Skin epidermis (tissue), 12 donors: ENCODE results near the gene ESR2.

Experiments used
- H3K27ac ChIP-seq, 21 experiments: fragments of 200-600 bp; sonication (generic) in 11 of 21; one replicate each; pipeline ENCODE4 v1.5.0; 2020; ENCODE audit warnings: mild to moderate bottlenecking in 3 of 21, inconsistent platforms in 2 of 21, moderate library complexity in 2 of 21
- H3K4me3 ChIP-seq, 7 experiments: fragments of 200-600 bp; sonication (generic) in 2 of 7; one replicate each; pipeline ENCODE4 v1.5.0; 2020; ENCODE audit warnings: inconsistent platforms in 2 of 7, mild to moderate bottlenecking in 2 of 7, moderate library complexity in 1 of 7

Gene ESR2

DNA sequence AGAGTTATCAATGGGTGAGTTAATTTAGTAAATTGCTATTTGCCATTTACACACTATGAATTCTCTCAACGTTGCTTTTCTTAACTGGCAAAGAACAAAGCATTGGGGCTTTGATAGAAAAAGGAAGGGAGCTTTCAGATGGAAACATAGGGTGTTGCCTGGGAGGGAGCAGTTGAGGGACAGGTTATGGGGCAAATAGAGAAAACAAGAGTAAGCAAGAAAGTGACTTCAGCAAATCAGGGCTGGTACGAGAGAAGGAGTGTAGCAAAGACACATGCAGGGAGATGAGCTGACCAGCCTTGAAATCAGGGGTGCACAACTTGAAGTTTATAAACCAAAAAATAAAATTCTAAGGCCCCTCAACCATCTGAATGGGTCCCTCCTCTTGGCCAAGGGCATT, 15.7 kb downstream of the ESR2 start:
- no peak overlapping the region for H3K4me3 ChIP-seq
- H3K27ac ChIP-seq: no peak overlapping the region

DNA sequence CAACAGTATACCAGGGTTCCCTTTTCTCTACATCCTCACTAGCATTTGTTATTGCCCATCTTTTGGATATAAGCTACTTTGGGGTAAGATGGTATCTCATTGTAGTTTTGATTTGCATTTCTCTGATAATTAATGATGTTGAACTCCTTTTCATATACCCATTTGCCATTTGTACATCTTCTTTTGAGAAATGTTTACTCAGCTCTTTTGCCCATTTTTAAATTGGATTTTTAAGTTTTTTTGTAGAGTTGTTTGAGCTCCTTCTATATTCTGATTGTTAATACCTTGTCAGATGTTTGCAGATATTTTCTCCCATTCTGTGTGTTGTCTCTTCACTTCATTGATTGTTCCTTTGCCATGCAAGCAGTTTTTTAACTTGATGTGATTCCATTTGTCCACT, 22.2 kb downstream of the ESR2 start:
- H3K27ac ChIP-seq: no peak overlapping the region
- no peak overlapping the region for H3K4me3 ChIP-seq

DNA sequence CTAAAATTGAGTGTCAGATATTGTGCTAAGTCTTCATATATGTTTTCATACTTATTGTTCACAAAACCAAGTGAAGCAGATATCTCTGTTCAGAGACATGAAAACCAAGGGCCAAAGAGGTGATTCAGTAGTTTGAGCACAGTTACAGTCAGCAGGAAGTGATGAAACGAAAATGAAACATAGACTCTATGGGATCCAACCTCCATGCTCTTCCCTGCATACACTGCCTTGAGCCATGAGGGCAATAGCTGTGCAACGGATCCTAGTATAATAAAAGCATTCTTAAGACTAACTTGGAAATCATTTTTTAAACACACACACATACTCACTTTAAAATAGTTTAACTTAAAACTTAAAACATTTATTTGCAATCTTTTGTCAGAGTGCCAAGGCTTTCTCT, 27.9 kb downstream of the ESR2 start:
- H3K4me3 ChIP-seq: no peak overlapping the region
- H3K27ac ChIP-seq: no peak overlapping the region

DNA sequence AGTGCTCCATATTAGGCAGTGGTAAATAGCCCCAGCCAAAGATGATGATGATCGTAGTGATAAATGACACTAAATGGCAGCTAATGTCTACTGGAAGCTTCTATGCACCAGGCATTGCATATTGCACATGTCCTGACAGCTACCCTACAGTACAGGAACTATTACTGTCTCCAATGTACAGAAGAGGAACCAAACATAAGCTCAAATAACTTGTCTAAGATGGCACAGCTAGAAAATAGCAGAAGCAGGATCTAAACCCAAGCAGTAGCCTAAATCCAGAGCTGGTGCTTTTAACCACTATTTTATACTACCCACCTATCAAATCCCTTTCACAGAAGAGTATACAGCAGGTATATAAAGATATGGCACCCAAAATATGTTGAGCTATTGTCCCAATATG, 28.9 kb downstream of the ESR2 start:
- H3K27ac ChIP-seq: no peak overlapping the region
- H3K4me3 ChIP-seq: no peak overlapping the region

DNA sequence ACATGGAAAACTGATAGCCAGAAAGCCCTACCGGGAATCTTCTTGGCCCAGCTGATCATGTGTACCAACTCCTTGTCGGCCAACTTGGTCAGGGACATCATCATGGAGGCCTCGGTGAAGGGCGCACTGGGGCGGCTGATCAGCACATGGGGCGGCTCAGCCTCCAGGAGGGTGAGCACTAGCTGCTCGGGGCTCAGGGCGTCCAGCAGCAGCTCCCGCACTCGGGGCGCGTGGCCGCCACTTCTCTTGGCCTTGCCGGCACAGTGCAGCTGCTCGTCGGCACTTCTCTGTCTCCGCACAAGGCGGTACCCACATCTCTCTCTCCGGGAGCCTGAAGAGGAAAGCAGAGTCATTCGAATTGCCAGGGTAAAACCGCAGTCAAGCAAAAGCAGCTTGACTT, 33.8 kb downstream of the ESR2 start:
- Histone ChIP-seq H3K4me3 (no peak overlapping the region), H3K27ac (no peak overlapping the region)

DNA sequence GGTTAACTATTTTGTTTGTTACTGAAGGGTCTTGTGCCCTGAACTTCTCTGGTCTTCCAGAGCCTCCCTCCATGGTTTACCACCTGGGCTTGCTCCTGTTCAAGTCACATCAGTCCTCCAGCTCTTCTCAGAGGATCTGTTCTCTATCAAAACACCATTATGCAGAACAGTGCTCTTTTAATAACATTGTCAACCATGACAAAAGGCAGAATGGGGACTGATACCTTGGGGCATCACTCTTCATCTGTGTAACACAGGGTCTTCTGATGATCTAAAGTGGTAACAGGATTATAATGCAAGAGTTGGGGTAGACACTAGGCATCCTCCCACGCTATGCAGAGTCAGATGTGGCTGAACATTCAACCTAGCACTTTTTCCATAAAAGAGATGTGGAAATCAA, 38.4 kb downstream of the ESR2 start:
- H3K27ac ChIP-seq: no peak overlapping the region
- H3K4me3 ChIP-seq: no peak overlapping the region

DNA sequence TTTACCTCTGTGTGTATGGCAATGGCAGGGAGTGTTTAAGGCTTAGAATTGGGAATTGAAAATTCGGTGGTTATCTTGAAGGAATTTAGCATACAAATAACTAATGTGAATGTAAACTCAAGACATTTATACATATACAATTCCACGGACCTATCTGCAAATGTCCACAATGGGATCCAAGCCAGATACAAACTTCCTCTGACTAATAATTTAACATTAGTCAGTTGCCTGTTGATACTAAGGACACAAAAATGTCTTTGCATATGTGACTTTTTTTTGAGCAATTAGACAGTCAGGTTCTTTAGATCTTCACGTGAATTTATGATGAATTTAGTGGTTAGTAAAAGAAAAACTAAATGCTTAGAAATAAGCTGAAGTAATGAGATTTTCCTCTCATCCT, 40.5 kb downstream of the ESR2 start:
- no peak overlapping the region for H3K27ac ChIP-seq
- no peak overlapping the region for H3K4me3 ChIP-seq

DNA sequence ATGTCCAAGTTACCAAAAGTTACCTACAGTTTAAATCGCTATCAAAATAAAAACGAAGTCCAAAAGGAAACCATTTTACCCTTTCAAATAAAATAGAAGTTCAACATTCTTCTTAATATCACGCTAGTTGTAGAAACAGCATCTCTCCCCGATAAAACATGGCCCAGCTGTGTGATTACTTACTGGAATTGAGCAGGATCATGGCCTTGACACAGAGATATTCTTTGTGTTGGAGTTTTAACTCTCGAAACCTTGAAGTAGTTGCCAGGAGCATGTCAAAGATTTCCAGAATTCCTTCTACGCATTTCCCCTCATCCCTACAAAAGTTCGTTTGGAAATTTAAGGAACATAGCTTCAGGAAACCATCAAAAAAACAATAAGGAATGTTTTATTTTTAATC, 44.8 kb downstream of the ESR2 start:
- no peak overlapping the region for H3K27ac ChIP-seq
- H3K4me3 ChIP-seq: no peak overlapping the region

DNA sequence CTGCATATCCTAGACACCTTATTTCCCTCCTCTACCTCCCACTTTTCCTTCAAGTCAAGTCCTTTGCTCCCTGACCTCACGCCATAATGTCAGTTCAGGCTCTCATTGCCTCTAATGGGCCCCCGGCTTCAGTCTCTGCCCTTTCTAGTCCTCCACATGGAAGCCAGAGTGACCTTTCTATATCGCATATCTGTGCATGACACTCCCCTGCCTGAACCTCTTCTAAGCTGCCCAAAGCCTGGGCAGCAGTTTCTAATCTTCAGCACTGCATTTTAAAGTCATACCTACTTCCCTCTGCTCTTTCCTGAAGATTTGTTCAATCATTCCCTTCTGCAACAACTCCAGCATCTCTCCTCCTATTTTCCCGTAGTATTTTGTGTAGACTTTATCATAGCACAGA, 45.5 kb downstream of the ESR2 start:
- Histone ChIP-seq H3K27ac (no peak overlapping the region), H3K4me3 (no peak overlapping the region)

DNA sequence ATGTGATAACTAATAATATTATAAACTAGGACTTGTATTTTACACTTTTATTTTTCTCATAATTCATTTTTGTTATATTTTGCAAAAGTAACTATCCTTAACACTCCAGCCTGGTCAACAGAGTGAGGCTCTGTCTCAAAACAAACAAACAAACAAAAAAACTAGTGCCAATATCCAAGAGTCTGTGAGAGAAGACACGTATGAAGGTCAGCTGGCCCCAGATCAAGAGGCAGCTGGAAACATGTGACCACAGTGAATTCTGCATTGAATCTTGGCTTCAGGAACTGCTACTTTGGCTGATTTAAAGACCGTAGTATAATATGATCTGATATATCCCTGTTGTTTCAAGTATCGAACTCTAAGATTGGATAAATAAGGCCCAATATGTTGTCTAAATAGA, 47.0 kb downstream of the ESR2 start:
- no peak overlapping the region for H3K27ac ChIP-seq
- no peak overlapping the region for H3K4me3 ChIP-seq

DNA sequence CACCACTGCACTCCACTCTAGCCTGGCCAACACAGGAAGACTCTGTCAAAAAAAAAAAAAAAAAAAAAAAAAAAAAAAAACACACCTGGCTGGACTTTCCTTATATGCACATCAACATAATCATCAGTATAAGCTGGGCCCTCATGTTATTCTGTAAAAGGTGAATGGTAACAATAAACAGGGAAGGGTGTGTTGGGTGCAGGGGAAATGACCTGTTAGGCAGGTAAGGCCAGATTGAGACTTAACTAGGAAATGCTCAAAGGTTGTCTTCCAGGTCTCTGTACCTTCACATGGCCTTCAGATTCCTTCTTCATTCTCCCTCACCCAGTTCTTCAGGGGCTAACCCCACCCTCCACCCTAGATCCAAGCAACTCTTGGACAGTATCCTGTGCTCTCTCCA, 47.5 kb downstream of the ESR2 start:
- Histone ChIP-seq H3K4me3 (no peak overlapping the region), H3K27ac (no peak overlapping the region)

DNA sequence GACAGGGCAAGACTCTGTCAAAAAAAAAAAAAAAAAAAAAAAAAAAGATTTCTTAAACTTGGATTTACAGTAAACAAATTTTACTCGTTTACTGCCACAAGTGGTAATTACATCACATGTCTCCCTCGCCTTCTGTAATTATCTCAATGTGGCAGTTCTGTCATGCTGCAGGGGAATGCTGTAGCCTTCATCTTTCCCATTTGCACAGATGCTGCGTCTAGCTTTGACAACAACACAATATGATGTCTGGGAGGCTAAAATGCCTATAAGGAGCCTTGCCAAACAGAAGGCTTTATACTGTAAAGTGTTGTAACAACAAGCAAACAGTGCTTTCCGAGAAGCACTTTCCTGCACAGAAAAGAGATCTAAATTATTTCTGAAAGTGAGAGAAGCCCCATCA, 48.7 kb downstream of the ESR2 start:
- Histone ChIP-seq H3K4me3 (no peak overlapping the region), H3K27ac (no peak overlapping the region)

DNA sequence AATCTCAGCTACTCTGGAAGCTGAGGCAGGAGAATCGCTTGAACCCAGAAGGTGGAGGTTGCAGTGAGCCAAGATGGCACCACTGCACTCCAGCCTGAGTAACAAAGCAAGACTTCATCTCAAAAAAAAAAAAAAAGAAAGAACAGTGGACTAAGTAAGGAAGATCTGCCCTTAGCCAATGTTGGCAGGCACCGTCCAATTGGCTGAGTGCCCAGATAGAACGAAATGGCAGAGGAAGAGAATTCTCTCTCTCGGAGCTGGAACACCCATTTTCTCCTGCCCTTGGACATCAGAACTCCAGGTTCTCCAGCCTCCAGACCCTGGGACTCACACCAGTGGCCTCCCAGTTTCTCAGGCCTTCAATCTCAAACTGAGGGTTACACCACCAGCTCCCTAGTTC, 49.9 kb downstream of the ESR2 start:
- Histone ChIP-seq H3K27ac (no peak overlapping the region), H3K4me3 (no peak overlapping the region)

DNA sequence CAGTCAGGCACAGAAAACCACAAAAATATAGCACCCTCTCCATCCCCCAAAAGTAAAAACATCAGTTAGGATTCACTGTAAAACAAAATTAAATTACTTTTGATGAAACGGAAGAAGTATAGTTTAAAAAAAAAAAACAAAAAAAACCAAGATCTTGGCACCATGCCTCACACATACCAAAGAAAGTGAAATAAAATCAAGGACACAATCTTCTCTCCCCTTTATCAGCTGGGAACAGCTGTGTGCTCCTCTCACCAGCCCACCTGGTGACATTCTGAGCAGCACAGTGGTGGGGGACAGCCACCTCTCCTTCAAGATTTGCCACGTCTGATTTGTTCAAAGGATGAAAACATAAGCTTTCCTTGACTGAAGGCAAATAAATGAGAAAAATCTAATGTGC, 55.5 kb downstream of the ESR2 start:
- no peak overlapping the region for H3K4me3 ChIP-seq
- no peak overlapping the region for H3K27ac ChIP-seq

DNA sequence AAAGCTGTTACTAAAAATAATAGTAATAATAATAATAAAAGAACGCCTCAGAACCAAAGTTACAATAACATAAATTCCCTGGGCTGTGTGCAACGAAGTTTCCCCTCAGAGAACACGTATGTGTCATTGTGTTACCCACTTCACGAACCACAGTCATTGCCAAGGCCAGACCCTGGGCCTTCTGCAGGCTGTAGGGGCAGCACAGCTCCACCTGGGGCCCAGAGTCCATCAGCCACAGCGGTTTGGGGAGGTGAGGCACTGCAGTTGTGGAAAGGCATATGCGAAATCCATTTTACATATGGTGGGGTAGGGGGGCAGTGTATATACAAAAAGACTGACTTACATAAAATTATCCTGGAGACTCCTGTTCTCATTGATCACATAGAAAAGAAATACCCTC, 56.1 kb downstream of the ESR2 start:
- no peak overlapping the region for H3K4me3 ChIP-seq

DNA sequence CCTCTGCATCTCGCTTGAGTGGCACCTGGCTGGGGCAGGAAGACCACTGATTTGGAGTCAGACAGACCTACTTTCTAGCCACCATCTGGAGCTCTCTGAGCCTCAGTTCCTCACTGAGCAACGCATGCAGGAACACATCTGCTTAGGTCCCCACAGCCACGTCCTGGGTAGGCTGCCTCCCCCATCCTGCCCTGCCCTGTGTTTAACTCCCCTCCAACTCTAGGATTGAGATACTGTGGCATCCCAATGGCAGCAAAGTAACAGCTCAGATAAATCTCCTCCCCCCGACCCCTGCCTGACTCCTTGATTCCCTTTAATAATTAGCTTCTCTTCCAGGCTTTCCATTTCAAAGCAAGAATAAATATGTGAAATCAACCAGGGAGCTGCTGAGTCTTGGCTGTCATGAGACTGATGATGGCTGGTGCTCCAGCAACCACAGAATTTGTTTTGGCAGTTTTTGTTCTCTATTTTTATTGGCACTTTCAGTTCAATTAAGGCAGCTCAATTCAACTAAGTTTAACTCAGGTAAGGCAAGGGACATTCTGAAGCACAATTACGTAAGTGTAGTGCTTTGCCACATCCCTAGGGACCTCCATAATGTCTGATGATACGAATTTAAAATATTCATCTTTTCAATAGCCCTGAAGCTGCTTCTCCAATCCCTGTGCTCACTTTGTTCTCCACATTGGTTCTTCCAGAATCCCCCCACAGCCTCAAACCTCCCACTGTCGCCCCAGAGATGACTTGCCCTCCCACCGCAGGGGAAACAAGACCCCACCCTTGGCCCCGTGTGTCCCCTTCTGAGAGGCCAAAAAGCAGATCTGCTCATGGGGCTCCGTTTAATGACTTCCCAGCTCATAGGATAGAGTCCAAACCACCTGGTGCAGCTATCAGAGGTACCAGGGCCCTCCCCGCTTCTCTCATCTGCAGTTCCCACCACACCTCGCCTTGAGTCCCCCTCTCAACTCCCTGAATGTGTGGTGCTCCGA, 58.2 kb downstream of the ESR2 start:
- H3K4me3 ChIP-seq: no peak overlapping the region
- H3K27ac ChIP-seq: peak overlapping the region in 2 of 21 experiments; percentile 45 to 47

More for the DNA sequence above, 56.1 kb downstream of the ESR2 start:
- H3K27ac ChIP-seq: no peak overlapping the region

DNA sequence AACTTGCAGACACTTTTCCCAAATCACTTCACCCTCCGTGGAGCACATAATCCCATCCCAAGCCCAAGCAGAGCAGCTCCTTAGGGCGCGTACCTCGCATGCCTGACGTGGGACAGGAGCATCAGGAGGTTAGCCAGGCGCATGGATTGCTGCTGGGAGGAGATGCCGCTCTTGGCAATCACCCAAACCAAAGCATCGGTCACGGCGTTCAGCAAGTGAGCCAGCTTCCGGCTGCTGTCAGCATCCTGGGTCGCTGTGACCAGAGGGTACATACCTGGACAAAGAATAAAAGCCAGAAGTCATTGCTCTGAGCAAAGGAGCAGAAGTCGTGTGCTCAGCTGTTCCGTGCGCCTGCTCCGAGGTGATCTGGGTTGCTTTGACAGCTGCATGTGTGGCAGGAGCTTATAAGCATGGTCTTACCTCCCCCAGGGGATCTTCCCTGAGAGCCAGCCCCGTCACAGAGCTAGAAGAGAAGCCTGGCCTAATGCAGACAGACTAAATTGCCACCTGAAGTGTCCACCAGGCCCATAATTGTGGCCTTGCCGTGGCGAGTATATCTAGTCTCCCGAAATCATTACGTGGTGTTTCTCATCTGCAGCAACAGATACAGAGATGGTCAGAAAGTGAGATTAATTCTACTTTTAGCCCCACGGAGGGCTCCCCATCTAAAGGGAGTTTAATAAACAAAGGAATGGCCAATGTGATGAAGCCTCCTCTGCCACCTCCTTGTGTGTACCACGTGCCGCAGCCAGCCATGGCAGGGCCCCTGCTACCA, 59.1 kb downstream of the ESR2 start:
- Histone ChIP-seq H3K4me3 (no peak overlapping the region), H3K27ac (peak overlapping the region in 2 of 21 experiments; percentile 45 to 47)

DNA sequence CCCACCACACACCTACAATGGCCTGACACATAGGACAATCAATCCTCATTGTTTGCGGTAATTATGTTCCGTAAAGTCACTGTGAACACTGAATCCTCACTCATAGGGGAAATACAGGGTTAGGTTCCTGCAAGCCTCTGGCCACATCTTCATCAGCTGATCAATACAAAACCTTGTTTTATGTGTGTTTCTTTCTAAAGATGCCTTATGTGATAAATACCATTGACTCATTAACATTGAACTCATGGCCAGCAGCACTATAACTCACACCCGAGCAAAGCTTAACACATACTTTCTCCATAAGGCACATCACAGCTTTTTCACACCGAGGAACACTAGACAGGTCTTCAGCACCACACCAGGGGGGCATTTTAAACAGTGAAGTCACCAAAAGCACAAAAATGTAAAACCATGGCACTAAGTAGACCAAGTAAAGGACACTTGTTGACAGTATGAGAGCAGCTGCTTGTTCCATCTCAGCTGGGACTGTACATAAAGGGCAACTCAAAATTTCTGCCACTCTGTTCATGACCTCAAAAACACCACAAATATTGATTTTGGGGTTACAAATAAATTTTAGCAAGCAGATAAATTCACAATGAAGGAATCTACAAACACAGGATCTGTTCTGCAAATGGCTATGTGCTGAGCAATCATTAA, 60.5 kb downstream of the ESR2 start:
- H3K27ac ChIP-seq: no peak overlapping the region

DNA sequence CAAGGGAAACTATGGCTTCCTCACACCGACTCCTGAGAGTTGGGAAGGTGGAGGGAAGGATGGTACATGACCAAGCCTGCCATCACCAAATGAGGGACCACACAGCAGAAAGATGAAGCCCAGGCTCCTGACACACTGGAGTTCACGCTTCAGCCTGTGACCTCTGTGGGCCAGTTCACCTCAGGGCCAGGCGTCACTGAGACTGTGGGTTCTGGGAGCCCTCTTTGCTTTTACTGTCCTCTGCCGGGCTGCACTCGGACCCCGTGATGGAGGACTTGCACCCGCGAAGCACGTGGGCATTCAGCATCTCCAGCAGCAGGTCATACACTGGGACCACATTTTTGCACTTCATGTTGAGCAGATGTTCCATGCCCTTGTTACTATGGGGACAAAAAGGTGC, 61.2 kb downstream of the ESR2 start:
- Histone ChIP-seq H3K27ac (peak overlapping the region in 1 of 21 experiments; percentile 16), H3K4me3 (no peak overlapping the region)

More for the DNA sequence above, 60.5 kb downstream of the ESR2 start:
- no peak overlapping the region for H3K4me3 ChIP-seq

DNA sequence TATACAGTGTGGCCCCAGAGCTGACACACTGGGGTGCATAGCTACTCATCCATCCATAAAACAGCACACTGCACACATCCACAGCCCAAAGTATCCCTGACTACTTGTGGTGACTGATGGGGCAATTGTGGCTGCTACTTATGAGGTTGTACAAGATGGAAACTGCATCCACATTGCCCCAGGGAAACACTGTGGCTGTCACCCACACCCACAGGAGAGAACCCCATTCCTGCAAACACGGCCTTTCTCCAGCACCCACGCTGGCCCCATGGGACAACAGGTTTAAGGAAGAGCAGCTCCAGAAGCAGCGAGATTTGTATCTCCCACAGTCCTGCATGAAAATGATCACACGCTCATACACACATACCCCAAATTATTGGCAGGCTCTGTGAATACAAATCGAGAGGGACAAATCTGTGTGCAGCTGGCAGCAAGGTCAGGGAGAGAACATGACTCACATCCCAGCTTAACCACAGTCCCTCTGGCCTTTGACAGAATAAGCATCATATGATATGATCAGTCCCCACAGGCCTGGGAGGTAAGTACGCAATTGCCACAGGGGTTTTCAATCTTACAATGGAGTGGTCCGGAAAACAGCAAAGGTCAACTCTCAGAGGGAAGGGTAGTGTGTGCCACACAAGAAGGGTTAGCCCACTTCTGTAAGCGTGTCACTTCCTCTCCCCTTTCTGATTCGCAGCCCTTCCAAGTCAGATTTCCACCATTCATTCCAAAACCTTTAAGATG, 61.9 kb downstream of the ESR2 start:
- H3K4me3 ChIP-seq: no peak overlapping the region
- H3K27ac ChIP-seq: peak overlapping the region in 1 of 21 experiments; percentile 16
